Measurements from ENCODE around the gene TMEM45B. TPM values are rescaled to one million over a fixed set of nuclear protein-coding genes. Genes with fewer than 3 reads are reported as not detected.

TMEM45B gene
- total RNA-seq, 1 donor from 2014 or later, result 0.37 TPM

DNA sequence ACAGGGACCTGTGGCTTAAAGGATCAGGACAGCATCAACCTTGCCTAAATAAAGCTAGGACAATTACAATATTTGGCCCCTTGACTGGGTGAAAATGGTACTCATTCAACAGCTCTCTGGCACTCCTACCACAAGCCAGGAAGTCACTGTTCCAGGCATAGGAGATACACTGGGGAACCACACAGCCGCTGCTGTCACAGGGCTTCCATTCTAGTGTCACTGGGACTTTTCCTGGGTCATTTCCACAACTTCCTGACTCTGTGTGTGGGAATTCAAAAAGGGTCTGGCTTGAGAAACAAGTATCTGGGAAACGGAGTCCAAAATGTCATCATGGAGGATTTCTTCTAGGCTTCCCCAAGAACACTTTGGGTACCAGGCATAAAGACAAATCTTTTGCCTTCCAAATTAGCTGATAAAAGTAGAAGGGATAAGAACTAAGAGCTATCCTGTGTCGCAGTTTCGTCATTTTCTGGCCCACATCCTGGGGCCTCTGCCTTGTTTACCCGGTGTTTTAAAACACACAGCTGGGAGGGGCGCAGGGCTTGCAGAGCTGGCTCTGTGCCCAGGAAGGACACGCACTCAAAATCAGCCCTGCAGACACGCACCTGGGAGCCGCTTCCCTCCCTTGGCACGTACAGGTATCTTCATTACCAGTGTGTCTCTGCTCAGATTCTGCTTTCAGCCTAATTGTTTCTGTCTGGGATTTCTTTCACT, 38.0 kb downstream of the TMEM45B start:
- no peaks in the 10 kb centered on the region for H3K36me3 Mint-ChIP-seq (ENCODE audit: unreplicated experiment)
- peaks cover 7% of the 10 kb centered on the region for H3K27me3 Mint-ChIP-seq (ENCODE audit: unreplicated experiment)
- H3K27ac Mint-ChIP-seq (ENCODE audit: unreplicated experiment), result no peak overlapping the region
- TF ChIP-seq CTCF (IDR thresholded peaks at IDR 0.05; ENCODE audit: partially characterized antibody, unreplicated experiment), result no peak
- DNase-seq, result no peak
- no peaks in the 10 kb centered on the region for H3K9me3 Mint-ChIP-seq (ENCODE audit: unreplicated experiment)
- no peaks in the 10 kb centered on the region for H3K4me1 Mint-ChIP-seq (ENCODE audit: low read depth, unreplicated experiment)
- H3K4me3 Mint-ChIP-seq (ENCODE audit: unreplicated experiment), result no peak overlapping the region

DNA sequence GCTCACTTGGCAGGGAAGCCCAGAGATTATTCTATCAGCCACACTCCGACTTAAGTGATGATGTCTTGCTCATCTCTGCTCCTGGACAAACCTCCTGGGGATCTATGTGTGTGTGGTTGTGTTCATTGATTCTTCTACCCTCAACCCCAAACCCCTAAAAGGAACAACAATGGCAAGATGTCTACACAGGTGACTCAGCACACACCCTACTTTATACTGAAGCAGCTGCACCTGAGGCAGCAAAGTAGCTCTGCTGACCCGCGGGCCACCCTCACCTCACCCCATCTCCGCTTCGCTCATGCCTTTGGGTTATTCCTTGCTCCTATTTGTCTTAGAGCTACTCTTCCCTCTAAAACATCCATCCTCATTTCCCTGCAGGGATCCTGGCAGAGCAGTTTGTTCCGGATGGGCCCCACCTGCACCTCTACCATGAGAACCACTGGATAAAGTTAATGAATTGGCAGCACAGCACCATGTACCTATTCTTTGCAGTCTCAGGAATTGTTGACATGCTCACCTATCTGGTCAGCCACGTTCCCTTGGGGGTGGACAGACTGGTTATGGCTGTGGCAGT, 38.7 kb downstream of the TMEM45B start:
- Mint-ChIP-seq H3K4me1 (ENCODE audit: low read depth, unreplicated experiment) (no peaks in the 10 kb centered on the region), H3K4me3 (ENCODE audit: unreplicated experiment) (no peak overlapping the region), H3K9me3 (ENCODE audit: unreplicated experiment) (no peaks in the 10 kb centered on the region), H3K36me3 (ENCODE audit: unreplicated experiment) (no peaks in the 10 kb centered on the region), H3K27ac (ENCODE audit: unreplicated experiment) (no peak overlapping the region), H3K27me3 (ENCODE audit: unreplicated experiment) (peaks cover 7% of the 10 kb centered on the region)
- no peak for TF ChIP-seq CTCF (IDR thresholded peaks at IDR 0.05; ENCODE audit: partially characterized antibody, unreplicated experiment)
- no peak for DNase-seq

DNA sequence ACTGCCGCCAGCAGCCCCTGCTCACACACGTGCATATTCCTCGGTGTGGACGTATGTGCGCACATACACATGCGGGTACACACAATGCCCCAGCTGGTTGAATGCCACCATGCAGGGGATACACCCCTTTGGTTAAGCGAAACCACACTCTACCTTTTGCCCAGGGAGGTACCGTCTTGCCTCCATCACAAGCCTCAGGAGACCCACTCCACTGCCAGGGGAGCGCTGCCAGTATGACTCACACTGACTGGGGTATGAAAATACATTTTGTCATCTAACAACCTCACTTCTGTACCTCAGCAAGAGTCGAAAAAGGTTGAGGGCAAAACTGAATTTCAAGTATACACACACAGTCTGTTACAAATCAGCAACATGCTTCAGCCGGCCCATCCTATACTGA, 39.4 kb downstream of the TMEM45B start:
- Mint-ChIP-seq H3K4me3 (ENCODE audit: unreplicated experiment) (no peak overlapping the region), H3K9me3 (ENCODE audit: unreplicated experiment) (no peaks in the 10 kb centered on the region), H3K27ac (ENCODE audit: unreplicated experiment) (no peak overlapping the region), H3K4me1 (ENCODE audit: low read depth, unreplicated experiment) (no peaks in the 10 kb centered on the region), H3K36me3 (ENCODE audit: unreplicated experiment) (no peaks in the 10 kb centered on the region), H3K27me3 (ENCODE audit: unreplicated experiment) (peaks cover 7% of the 10 kb centered on the region)
- no peak for DNase-seq
- no peak for TF ChIP-seq CTCF (IDR thresholded peaks at IDR 0.05; ENCODE audit: partially characterized antibody, unreplicated experiment)

DNA sequence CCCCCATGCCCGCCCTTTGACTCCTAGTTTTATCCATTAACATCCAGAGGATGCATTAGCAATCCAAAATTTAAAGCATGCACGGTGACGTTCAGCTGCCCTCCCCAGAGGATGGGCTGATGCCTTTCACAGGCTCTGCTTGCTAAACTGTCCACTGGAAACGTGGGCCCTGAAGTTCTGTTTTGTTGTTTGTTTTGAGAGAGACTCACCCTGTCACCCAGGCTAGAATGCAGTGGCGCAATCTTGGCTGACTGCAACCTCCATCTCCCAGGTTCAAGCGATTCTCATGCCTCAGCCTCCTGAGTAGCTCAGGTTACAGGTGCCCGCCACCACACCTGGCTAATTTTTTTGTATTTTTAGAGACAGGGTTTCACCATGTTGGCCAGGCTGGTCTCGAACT, 40.4 kb downstream of the TMEM45B start:
- TF ChIP-seq CTCF (IDR thresholded peaks at IDR 0.05; ENCODE audit: partially characterized antibody, unreplicated experiment), result no peak
- DNase-seq, result no peak
- Mint-ChIP-seq H3K4me1 (ENCODE audit: low read depth, unreplicated experiment) (no peaks in the 10 kb centered on the region), H3K27me3 (ENCODE audit: unreplicated experiment) (peaks cover 7% of the 10 kb centered on the region), H3K4me3 (ENCODE audit: unreplicated experiment) (no peak overlapping the region), H3K9me3 (ENCODE audit: unreplicated experiment) (no peaks in the 10 kb centered on the region), H3K36me3 (ENCODE audit: unreplicated experiment) (no peaks in the 10 kb centered on the region), H3K27ac (ENCODE audit: unreplicated experiment) (no peak overlapping the region)

All from glutamatergic neuron (in vitro differentiated cells).